ENCODE measurements around the gene MITF. TPM values are rescaled to one million over a fixed set of nuclear protein-coding genes. Genes with fewer than 3 reads are reported as not detected.

The MITF gene
- total RNA-seq, 1 donor, result 11.6 TPM

DNA sequence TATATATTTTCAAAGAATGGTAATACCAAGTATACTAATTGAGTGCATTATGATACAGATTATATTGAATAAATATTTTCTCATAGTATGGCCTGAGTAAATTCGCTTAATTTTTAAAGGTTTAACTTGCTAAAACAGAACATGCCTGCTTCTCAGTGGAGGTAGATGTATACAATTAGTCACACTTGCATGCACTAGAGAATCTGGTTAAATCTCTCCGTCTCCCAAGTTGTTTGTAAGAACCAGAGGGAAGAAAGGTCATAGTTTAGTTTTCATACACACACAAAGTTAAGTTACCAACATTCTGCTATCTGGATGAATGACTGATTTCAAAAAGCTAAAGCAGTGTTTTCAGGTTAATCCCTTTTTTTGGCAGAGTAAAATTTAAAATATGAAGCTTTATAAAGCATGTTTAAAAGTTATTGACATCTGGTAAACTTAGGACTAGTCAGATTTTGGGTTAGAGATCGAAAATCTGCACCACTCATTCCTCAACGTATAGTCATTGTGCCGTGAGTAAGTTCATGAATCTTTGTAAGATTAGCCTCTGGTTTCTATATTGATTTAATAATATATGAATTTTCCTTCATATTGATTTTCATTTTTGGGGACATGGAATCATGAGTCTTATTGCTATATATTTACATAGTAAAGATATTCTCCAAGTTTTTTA lies 142.6 kb downstream of the MITF start:
- Histone ChIP-seq H3K27me3 (ENCODE audit: insufficient read depth, low read length) (no peaks in the 10 kb centered on the region), H3K9me3 (ENCODE audit: low read depth, low read length) (no peaks in the 10 kb centered on the region), H3K79me2 (ENCODE audit: insufficient read depth, low read length) (no peaks in the 10 kb centered on the region), H3K4me3 (ENCODE audit: insufficient read depth, low read length) (no peak overlapping the region), H2AFZ (ENCODE audit: low read length) (no peak overlapping the region), H3K36me3 (ENCODE audit: insufficient read depth, low read length) (no peaks in the 10 kb centered on the region), H3K4me2 (ENCODE audit: insufficient read depth, low read length) (no peak overlapping the region), H4K20me1 (ENCODE audit: insufficient read depth, low read length) (peaks cover 4% of the 10 kb centered on the region), H3K27ac (ENCODE audit: low read depth, low read length) (no peak overlapping the region), H3K4me1 (ENCODE audit: insufficient read depth, low read length) (no peaks in the 10 kb centered on the region)
- no peak for DNase-seq (ENCODE audit: insufficient read length, low spot score, missing footprints)
- TF ChIP-seq, protein P1, sequence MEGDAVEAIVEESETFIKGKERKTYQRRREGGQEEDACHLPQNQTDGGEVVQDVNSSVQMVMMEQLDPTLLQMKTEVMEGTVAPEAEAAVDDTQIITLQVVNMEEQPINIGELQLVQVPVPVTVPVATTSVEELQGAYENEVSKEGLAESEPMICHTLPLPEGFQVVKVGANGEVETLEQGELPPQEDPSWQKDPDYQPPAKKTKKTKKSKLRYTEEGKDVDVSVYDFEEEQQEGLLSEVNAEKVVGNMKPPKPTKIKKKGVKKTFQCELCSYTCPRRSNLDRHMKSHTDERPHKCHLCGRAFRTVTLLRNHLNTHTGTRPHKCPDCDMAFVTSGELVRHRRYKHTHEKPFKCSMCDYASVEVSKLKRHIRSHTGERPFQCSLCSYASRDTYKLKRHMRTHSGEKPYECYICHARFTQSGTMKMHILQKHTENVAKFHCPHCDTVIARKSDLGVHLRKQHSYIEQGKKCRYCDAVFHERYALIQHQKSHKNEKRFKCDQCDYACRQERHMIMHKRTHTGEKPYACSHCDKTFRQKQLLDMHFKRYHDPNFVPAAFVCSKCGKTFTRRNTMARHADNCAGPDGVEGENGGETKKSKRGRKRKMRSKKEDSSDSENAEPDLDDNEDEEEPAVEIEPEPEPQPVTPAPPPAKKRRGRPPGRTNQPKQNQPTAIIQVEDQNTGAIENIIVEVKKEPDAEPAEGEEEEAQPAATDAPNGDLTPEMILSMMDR (IDR thresholded peaks at IDR 0.05; ENCODE audit: extremely low read depth, low read depth, low read length), result no peak

GRCh38 chr3:69882560-69882959 lies 143.3 kb downstream of the MITF start:
- no peaks in the 10 kb centered on the region for H3K36me3 ChIP-seq (ENCODE audit: insufficient read depth, low read length)

GRCh38 chr3:69888040-69888942 lies 149.0 kb downstream of the MITF start:
- TF ChIP-seq, protein P1 (IDR thresholded peaks at IDR 0.05; ENCODE audit: extremely low read depth, low read depth, low read length), result no peak

More at GRCh38 chr3:69882560-69882959, 143.3 kb downstream of the MITF start:
- Histone ChIP-seq H3K4me2 (ENCODE audit: insufficient read depth, low read length) (no peak overlapping the region), H3K27ac (ENCODE audit: low read depth, low read length) (no peak overlapping the region), H3K4me1 (ENCODE audit: insufficient read depth, low read length) (no peaks in the 10 kb centered on the region), H4K20me1 (ENCODE audit: insufficient read depth, low read length) (peaks cover 4% of the 10 kb centered on the region), H3K9me3 (ENCODE audit: low read depth, low read length) (no peaks in the 10 kb centered on the region), H3K79me2 (ENCODE audit: insufficient read depth, low read length) (no peaks in the 10 kb centered on the region), H3K27me3 (ENCODE audit: insufficient read depth, low read length) (no peaks in the 10 kb centered on the region), H3K4me3 (ENCODE audit: insufficient read depth, low read length) (no peak overlapping the region), H2AFZ (ENCODE audit: low read length) (no peak overlapping the region)
- TF ChIP-seq, protein P1 (IDR thresholded peaks at IDR 0.05; ENCODE audit: extremely low read depth, low read depth, low read length), result no peak
- DNase-seq (ENCODE audit: insufficient read length, low spot score, missing footprints), result no peak

GRCh38 chr3:69888943-69889315 lies 149.7 kb downstream of the MITF start:
- Histone ChIP-seq H3K9me3 (ENCODE audit: low read depth, low read length) (no peaks in the 10 kb centered on the region), H3K27ac (ENCODE audit: low read depth, low read length) (no peak overlapping the region), H3K4me2 (ENCODE audit: insufficient read depth, low read length) (no peak overlapping the region), H4K20me1 (ENCODE audit: insufficient read depth, low read length) (no peaks in the 10 kb centered on the region), H3K79me2 (ENCODE audit: insufficient read depth, low read length) (no peaks in the 10 kb centered on the region), H3K4me3 (ENCODE audit: insufficient read depth, low read length) (no peak overlapping the region), H3K36me3 (ENCODE audit: insufficient read depth, low read length) (no peaks in the 10 kb centered on the region), H2AFZ (ENCODE audit: low read length) (no peak overlapping the region), H3K4me1 (ENCODE audit: insufficient read depth, low read length) (peaks cover 6% of the 10 kb centered on the region), H3K27me3 (ENCODE audit: insufficient read depth, low read length) (no peaks in the 10 kb centered on the region)
- DNase-seq (ENCODE audit: insufficient read length, low spot score, missing footprints), result no peak
- TF ChIP-seq, protein P1 (IDR thresholded peaks at IDR 0.05; ENCODE audit: extremely low read depth, low read depth, low read length), result no peak

More at GRCh38 chr3:69888040-69888942, 149.0 kb downstream of the MITF start:
- no peak overlapping the region for H3K4me2 ChIP-seq (ENCODE audit: insufficient read depth, low read length)
- H3K4me1 ChIP-seq (ENCODE audit: insufficient read depth, low read length), result peaks cover 6% of the 10 kb centered on the region
- H4K20me1 ChIP-seq (ENCODE audit: insufficient read depth, low read length), result peaks cover 4% of the 10 kb centered on the region
- H3K79me2 ChIP-seq (ENCODE audit: insufficient read depth, low read length), result no peaks in the 10 kb centered on the region
- DNase-seq (ENCODE audit: insufficient read length, low spot score, missing footprints), result no peak
- no peaks in the 10 kb centered on the region for H3K36me3 ChIP-seq (ENCODE audit: insufficient read depth, low read length)
- no peaks in the 10 kb centered on the region for H3K27me3 ChIP-seq (ENCODE audit: insufficient read depth, low read length)
- no peak overlapping the region for H3K4me3 ChIP-seq (ENCODE audit: insufficient read depth, low read length)
- H3K27ac ChIP-seq (ENCODE audit: low read depth, low read length), result no peak overlapping the region
- H3K9me3 ChIP-seq (ENCODE audit: low read depth, low read length), result no peaks in the 10 kb centered on the region
- no peak overlapping the region for H2AFZ ChIP-seq (ENCODE audit: low read length)

Data from osteoblast (primary cell).